Loucy (cell line): ENCODE measurements around the gene SAP30BP.
"Not testable (repeated sequence)": the region's sequence is repeated elsewhere in the genome, so short reads cannot be mapped to it uniquely, and the experiment has no call there.

Experiments
- H2AFZ ChIP-seq: fragments of 200-600 bp; sonication (generic); 2 replicates; pipeline ENCODE4 v1.6.0; 2016; ENCODE audit warnings: antibody characterized with exemption, mild to moderate bottlenecking, low read length, moderate library complexity
- H3F3A ChIP-seq: fragments of 200-600 bp; 2 replicates; pipeline ENCODE4 v1.6.0; 2016; ENCODE audit warnings: antibody characterized with exemption, low read depth, mild to moderate bottlenecking
- H3K27me3 ChIP-seq: fragments of 200-600 bp; sonication (generic); 2 replicates; pipeline ENCODE4 v1.6.1; 2014; ENCODE audit warnings: low read length, mild to moderate bottlenecking; ENCODE audit not compliant: insufficient read depth, poor library complexity, severe bottlenecking
- H3K36me3 ChIP-seq: fragments of 200-600 bp; sonication (generic); 2 replicates; pipeline ENCODE4 v1.6.1; 2016; ENCODE audit warnings: low read length; ENCODE audit not compliant: insufficient read depth
- H3K4me1 ChIP-seq: fragments of 200-600 bp; sonication (generic); 2 replicates; pipeline ENCODE4 v1.5.1; 2014; ENCODE audit warnings: low read length, mild to moderate bottlenecking; ENCODE audit not compliant: insufficient read depth, poor library complexity, severe bottlenecking
- H3K4me2 ChIP-seq: fragments of 200-600 bp; sonication (generic); 2 replicates; pipeline ENCODE4 v1.6.0; 2014; ENCODE audit warnings: antibody characterized with exemption, low read length, low read depth, mild to moderate bottlenecking; ENCODE audit not compliant: poor library complexity, severe bottlenecking
- H3K4me3 ChIP-seq: fragments of 200-600 bp; sonication (generic); 2 replicates; pipeline ENCODE4 v1.5.1; 2014; ENCODE audit warnings: low read length, mild to moderate bottlenecking, mixed read lengths; ENCODE audit not compliant: poor library complexity, severe bottlenecking
- H3K79me2 ChIP-seq: fragments of 200-600 bp; sonication (generic); 2 replicates; pipeline ENCODE4 v1.6.1; 2014; ENCODE audit warnings: low read length; ENCODE audit not compliant: insufficient read depth
- H3K9ac ChIP-seq: fragments of 200-600 bp; sonication (generic); 2 replicates; pipeline ENCODE4 v1.6.0; 2014; ENCODE audit warnings: mild to moderate bottlenecking, low read depth, low read length, moderate library complexity; ENCODE audit not compliant: poor library complexity, severe bottlenecking
- H3K9me2 ChIP-seq: fragments of 200-600 bp; sonication (generic); replicated peaks from 2 replicates; pipeline ENCODE4 v1.6.1; 2016; ENCODE audit warnings: low read depth, low read length, mixed read lengths
- H3K9me3 ChIP-seq: fragments of 200-600 bp; sonication (generic); 2 replicates; pipeline ENCODE4 v1.6.1; 2014; ENCODE audit warnings: mild to moderate bottlenecking, antibody characterized with exemption, low read length, low read depth; ENCODE audit not compliant: insufficient read depth
- H4K20me1 ChIP-seq: fragments of 200-600 bp; sonication (generic); 2 replicates; pipeline ENCODE4 v1.6.0; 2014; ENCODE audit warnings: antibody characterized with exemption, low read length, mild to moderate bottlenecking; ENCODE audit not compliant: insufficient read depth, poor library complexity, severe bottlenecking
- EZH2phosphoT487 ChIP-seq: fragments of 200-600 bp; IDR thresholded peaks from 2 replicates; pipeline ENCODE4 v1.6.1; 2018; ENCODE audit warnings: antibody characterized with exemption, mild to moderate bottlenecking, moderate library complexity, borderline replicate concordance
- TF ChIP-seq, protein P1 (sequence below): fragments of 200-600 bp; sonication (generic); conservative IDR thresholded peaks from 2 replicates; pipeline ENCODE4 v1.5.1; 2014; ENCODE audit warnings: mild to moderate bottlenecking, antibody characterized with exemption, low read length

SAP30BP gene

DNA sequence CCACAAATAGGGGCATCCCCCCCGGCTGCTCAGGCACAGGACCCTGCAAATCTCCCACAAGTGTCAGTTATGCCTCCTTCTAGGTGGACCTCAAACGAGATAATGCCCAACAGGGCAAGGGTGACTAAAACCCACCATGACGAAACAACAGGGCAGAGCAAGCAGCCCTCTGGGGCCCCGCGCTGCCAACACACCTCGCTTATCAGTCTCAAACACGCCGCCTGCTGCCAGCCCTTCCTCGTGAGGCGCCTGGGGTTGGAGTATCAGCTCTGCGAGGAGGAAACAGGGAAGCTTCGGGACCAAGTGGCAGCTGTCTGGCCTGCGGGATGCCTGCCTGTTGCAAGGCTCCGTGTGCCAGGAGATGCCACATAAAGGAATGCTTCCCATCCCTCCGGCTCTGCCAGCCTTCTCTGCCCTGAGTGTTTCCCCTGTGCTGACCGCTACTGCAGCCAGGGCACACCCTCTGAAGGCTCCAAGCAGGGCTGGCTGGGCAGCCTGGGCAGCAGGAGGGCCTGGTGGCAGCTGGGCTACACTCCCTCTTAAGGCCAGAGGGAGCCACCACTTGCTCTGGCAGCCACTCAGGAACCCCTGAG, 31.4 kb upstream of the SAP30BP start:
- Histone ChIP-seq H3K27me3 (no peaks in the 10 kb centered on the region), H3F3A (no peaks in the 10 kb centered on the region), H3K9me3 (no peaks in the 10 kb centered on the region), H4K20me1 (no peaks in the 10 kb centered on the region), H3K9ac (no peak overlapping the region), H3K4me3 (no peak overlapping the region), H2AFZ (no peak overlapping the region), H3K79me2 (no peaks in the 10 kb centered on the region), H3K9me2 (no peaks in the 10 kb centered on the region), H3K4me1 (peaks cover 13% of the 10 kb centered on the region), H3K36me3 (no peaks in the 10 kb centered on the region), H3K4me2 (no peak overlapping the region)
- TF ChIP-seq EZH2phosphoT487, result no peak

DNA sequence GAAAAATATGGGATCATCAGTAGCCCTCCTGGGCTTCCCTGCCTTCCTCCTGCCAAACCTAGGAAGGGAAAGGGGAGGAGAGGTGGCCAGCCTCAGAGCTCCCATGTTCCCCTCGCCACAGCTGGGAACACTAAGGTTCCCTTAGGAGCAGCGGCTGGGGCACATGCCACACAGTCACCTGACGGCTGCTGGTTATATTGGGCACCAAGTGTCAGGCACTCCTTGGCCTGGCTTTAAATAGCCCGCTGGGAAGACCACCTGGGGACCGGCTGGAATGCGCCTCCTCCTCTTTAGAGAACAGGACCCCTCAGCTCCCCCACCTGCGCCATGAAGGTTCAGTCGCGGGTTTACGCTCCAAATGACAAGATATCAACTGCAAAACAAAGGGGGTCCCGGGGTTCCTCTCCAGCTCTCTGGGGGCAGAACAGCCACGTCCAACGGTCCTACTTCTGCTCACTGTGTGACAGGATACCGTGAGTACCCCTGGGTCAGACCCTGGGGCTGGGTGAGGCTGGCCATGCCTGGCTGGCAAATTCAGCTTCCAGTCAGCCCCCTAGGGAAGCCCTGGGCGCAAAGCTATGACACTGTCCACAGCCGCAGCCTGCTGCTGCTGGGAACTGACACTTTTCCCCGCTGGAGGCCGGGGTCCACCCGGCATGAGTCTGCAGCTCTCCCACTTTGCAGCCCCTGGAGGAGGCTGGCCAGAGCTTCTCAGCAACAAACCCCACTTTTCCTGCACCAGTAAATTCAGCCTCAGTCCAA, 30.6 kb upstream of the SAP30BP start:
- no peaks in the 10 kb centered on the region for H3K36me3 ChIP-seq
- no peaks in the 10 kb centered on the region for H3K9me2 ChIP-seq
- H3K4me2 ChIP-seq, result no peak overlapping the region
- no peaks in the 10 kb centered on the region for H4K20me1 ChIP-seq
- TF ChIP-seq, protein P1, sequence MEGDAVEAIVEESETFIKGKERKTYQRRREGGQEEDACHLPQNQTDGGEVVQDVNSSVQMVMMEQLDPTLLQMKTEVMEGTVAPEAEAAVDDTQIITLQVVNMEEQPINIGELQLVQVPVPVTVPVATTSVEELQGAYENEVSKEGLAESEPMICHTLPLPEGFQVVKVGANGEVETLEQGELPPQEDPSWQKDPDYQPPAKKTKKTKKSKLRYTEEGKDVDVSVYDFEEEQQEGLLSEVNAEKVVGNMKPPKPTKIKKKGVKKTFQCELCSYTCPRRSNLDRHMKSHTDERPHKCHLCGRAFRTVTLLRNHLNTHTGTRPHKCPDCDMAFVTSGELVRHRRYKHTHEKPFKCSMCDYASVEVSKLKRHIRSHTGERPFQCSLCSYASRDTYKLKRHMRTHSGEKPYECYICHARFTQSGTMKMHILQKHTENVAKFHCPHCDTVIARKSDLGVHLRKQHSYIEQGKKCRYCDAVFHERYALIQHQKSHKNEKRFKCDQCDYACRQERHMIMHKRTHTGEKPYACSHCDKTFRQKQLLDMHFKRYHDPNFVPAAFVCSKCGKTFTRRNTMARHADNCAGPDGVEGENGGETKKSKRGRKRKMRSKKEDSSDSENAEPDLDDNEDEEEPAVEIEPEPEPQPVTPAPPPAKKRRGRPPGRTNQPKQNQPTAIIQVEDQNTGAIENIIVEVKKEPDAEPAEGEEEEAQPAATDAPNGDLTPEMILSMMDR, result no peak
- no peak for TF ChIP-seq EZH2phosphoT487
- H3K4me1 ChIP-seq, result peaks cover 13% of the 10 kb centered on the region
- H3K9me3 ChIP-seq, result no peaks in the 10 kb centered on the region
- no peak overlapping the region for H2AFZ ChIP-seq
- H3K79me2 ChIP-seq, result no peaks in the 10 kb centered on the region
- H3K4me3 ChIP-seq, result no peak overlapping the region
- H3K9ac ChIP-seq, result no peak overlapping the region
- no peaks in the 10 kb centered on the region for H3F3A ChIP-seq
- no peaks in the 10 kb centered on the region for H3K27me3 ChIP-seq

DNA sequence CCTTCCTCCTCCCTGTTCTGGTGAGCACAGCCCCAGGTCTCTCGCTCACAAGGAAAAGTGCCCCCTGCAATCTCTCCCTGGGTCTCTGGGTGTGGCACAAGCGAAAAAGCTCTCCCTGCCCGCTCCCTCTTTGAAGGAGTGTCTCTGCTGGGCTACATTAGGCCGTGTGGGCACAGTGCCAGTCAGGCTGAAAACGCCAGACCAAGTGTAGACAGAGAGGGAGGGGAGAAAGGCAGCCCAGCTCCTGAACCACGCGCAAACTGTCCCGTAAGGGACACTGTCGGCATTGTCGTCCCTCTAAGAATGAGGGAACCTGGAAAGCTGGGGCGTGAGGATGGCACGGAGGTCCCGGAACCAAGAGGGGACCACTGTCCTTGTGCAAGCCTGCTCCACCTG, 30.0 kb upstream of the SAP30BP start:
- H3K4me2 ChIP-seq, result no peak overlapping the region
- H3F3A ChIP-seq, result no peaks in the 10 kb centered on the region
- no peak overlapping the region for H2AFZ ChIP-seq
- no peaks in the 10 kb centered on the region for H3K9me2 ChIP-seq
- peaks cover 13% of the 10 kb centered on the region for H3K4me1 ChIP-seq
- H3K9me3 ChIP-seq, result no peaks in the 10 kb centered on the region
- no peaks in the 10 kb centered on the region for H3K36me3 ChIP-seq
- H3K9ac ChIP-seq, result no peak overlapping the region
- no peak for TF ChIP-seq EZH2phosphoT487
- TF ChIP-seq, protein P1, result no peak
- H4K20me1 ChIP-seq, result no peaks in the 10 kb centered on the region
- no peak overlapping the region for H3K4me3 ChIP-seq
- no peaks in the 10 kb centered on the region for H3K27me3 ChIP-seq
- H3K79me2 ChIP-seq, result no peaks in the 10 kb centered on the region

DNA sequence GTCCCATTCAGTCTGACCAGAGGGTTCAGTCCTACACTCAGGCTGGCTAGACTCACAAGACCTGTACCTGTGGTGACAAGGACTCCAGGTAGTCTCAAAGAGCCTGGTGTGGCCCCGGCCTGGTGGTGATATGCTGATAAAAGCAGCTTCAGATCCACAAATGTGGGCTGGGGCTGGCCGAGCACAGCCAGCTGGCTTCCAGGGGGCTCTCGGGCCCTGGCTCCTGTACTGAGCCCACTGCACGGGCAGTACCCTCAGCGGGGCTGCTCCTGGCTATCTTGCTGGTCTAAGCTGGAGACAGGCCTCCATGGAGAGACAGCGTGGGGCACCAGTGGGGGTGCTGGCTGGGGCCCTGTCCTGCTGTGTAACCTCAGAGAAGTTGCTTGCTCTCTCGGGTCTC, 29.6 kb upstream of the SAP30BP start:
- Histone ChIP-seq H4K20me1 (no peaks in the 10 kb centered on the region), H3K27me3 (no peaks in the 10 kb centered on the region), H3K4me3 (no peak overlapping the region), H3K9me2 (no peaks in the 10 kb centered on the region), H2AFZ (no peak overlapping the region), H3K79me2 (no peaks in the 10 kb centered on the region), H3K9ac (no peak overlapping the region), H3K4me1 (peaks cover 13% of the 10 kb centered on the region), H3F3A (no peaks in the 10 kb centered on the region), H3K4me2 (no peak overlapping the region), H3K36me3 (no peaks in the 10 kb centered on the region), H3K9me3 (no peaks in the 10 kb centered on the region)
- TF ChIP-seq EZH2phosphoT487, result no peak
- TF ChIP-seq, protein P1, result no peak

DNA sequence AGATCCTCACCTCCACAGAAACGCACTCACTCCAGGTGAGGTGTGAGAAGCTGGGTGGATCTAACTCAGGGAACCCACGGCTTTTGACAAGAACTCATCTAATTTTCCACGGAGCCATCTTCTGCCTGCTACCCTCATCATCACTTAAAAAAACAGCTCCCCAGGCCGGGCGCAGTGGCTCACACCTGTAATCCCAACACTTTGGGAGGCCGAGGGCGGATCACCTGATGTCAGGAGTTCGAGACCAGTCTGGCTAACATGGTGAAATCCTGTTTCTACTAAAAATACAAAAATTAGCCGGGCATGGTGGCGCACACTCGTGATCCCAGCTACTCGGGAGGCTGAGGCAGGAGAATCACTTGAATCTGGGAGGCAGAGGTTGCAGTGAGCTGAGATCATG, 29.1 kb upstream of the SAP30BP start:
- peaks cover 13% of the 10 kb centered on the region for H3K4me1 ChIP-seq
- H2AFZ ChIP-seq, H3K4me3 ChIP-seq, H3K36me3 ChIP-seq, H3K9ac ChIP-seq, H3K79me2 ChIP-seq, H4K20me1 ChIP-seq, H3K4me2 ChIP-seq, H3F3A ChIP-seq, H3K9me2 ChIP-seq, H3K9me3 ChIP-seq, H3K27me3 ChIP-seq: not testable (repeated sequence)
